HG02885 (cell line): ENCODE results near the gene ASTL.
"Not testable (repeated sequence)": the region's sequence is repeated elsewhere in the genome, so short reads cannot be mapped to it uniquely, and the experiment has no call there.

Source experiments
- ATAC-seq: cut with Tn5 transposase; IDR thresholded peaks from one replicate; pipeline ENCODE4 v1.9.1; 2021; ENCODE audit warnings: mild to moderate bottlenecking; ENCODE audit not compliant: unreplicated experiment, poor library complexity

Gene ASTL

GRCh38 chr2:96088340-96089335 is 49.7 kb downstream of the ASTL start:
- no peak for ATAC-seq

GRCh38 chr2:96087130-96087529 is 51.2 kb downstream of the ASTL start:
- no peak for ATAC-seq

GRCh38 chr2:96085541-96086355 is 52.6 kb downstream of the ASTL start:
- no peak for ATAC-seq

GRCh38 chr2:96084858-96085518 is 53.3 kb downstream of the ASTL start:
- ATAC-seq = not testable (repeated sequence)

GRCh38 chr2:96083989-96084857 is 54.1 kb downstream of the ASTL start:
- no peak for ATAC-seq

GRCh38 chr2:96083064-96083939 is 55.0 kb downstream of the ASTL start:
- ATAC-seq = no peak

- ATAC-seq = no peak
These were observed 55.9 kb downstream of the ASTL start for GRCh38 chr2:96082211-96083063.

- ATAC-seq = no peak
These were observed 57.3 kb downstream of the ASTL start for GRCh38 chr2:96081042-96081441.

- ATAC-seq = no peak
These were observed 63.0 kb downstream of the ASTL start for GRCh38 chr2:96075199-96075771.

GRCh38 chr2:96074156-96074555 is 64.1 kb downstream of the ASTL start:
- no peak for ATAC-seq

- no peak for ATAC-seq
These were observed 65.0 kb downstream of the ASTL start for GRCh38 chr2:96073170-96073775.
